Measurements from ENCODE around the gene IFNG-AS1.

IFNG-AS1 gene

DNA sequence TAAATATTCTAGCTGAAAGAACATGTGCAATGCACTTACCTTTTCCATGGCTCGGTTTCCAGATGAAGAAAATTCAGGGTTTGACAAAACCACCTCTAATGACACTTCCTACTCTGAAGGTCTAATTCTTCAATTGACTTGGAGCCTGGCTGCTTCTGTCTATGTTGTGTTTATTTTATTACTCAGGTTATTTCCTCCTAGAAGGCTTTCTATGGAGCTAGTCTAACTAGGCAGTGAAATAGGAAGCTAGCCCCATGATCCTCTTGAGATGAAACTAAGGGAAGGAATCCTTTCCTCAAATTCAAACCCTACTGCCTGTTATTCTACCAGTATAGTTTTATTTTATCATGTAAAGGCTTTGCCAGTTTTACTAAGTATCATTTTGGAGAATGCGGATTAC is 20.9 kb upstream of the IFNG-AS1 start:
- Histone ChIP-seq H3K4me3 (ENCODE audit: low read length in 2 of 2) (no peak overlapping the region), H3K9ac (ENCODE audit: low read length in 2 of 2) (no peak overlapping the region), H3K9me3 (ENCODE audit: control insufficient read depth in 2 of 2, low read length in 2 of 2) (no peaks in the 10 kb centered on the region), H3K36me3 (ENCODE audit: control insufficient read depth in 2 of 2, insufficient read depth in 2 of 2, low read length in 2 of 2) (no peaks in the 10 kb centered on the region), H3K27ac (ENCODE audit: low read length) (no peak overlapping the region), H3K4me1 (ENCODE audit: control insufficient read depth, insufficient read depth, low read length) (no peaks in the 10 kb centered on the region), H3K27me3 (ENCODE audit: control insufficient read depth in 1 of 2, insufficient read depth in 2 of 2, low read length in 2 of 2) (no peaks in the 10 kb centered on the region)

- H3K36me3 ChIP-seq (ENCODE audit: control insufficient read depth in 2 of 2, insufficient read depth in 2 of 2, low read length in 2 of 2): no peaks in the 10 kb centered on the region
- H3K27ac ChIP-seq (ENCODE audit: low read length): no peak overlapping the region
- no peak overlapping the region for H3K9ac ChIP-seq (ENCODE audit: low read length in 2 of 2)
- H3K9me3 ChIP-seq (ENCODE audit: control insufficient read depth in 2 of 2, low read length in 2 of 2): no peaks in the 10 kb centered on the region
- no peaks in the 10 kb centered on the region for H3K4me1 ChIP-seq (ENCODE audit: control insufficient read depth, insufficient read depth, low read length)
- no peaks in the 10 kb centered on the region for H3K27me3 ChIP-seq (ENCODE audit: control insufficient read depth in 1 of 2, insufficient read depth in 2 of 2, low read length in 2 of 2)
- H3K4me3 ChIP-seq (ENCODE audit: low read length in 2 of 2): no peak overlapping the region
Observed at GRCh38 chr12:67968725-67969124, 20.5 kb upstream of the IFNG-AS1 start.

DNA sequence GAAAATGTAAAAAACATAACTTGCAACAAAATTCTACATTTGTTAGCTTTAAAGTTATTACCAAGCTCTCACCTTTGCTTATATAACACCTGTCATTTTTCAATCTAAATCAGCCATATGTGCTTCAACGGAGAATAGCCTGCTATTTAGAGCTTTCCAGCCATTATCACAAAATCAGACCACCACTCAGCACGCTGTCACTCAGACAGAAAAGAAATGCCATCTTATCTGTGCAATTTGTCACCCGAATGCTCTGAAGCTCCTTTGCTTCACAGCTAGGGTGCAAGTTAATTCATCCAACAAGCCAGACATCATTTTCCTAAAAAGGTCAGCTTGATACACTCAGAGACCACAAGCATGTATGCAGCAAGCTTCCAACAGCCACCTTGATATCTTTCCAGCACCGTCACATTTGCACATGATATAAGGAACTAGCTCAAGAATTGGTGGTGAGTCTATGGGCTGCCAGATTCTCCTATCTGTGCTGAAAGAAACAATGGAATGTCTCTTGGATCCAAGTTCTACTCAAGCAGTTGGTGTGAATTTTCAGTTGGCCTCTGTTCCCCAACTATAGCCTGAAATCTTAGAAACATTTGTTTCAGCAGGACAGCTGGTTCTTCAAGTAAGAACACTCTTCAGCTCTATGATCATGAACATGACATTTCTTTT is 20.0 kb upstream of the IFNG-AS1 start:
- no peak overlapping the region for H3K4me3 ChIP-seq (ENCODE audit: low read length in 2 of 2)
- H3K9ac ChIP-seq (ENCODE audit: low read length in 2 of 2): no peak overlapping the region
- H3K36me3 ChIP-seq (ENCODE audit: control insufficient read depth in 2 of 2, insufficient read depth in 2 of 2, low read length in 2 of 2): no peaks in the 10 kb centered on the region
- no peaks in the 10 kb centered on the region for H3K4me1 ChIP-seq (ENCODE audit: control insufficient read depth, insufficient read depth, low read length)
- no peaks in the 10 kb centered on the region for H3K27me3 ChIP-seq (ENCODE audit: control insufficient read depth in 1 of 2, insufficient read depth in 2 of 2, low read length in 2 of 2)
- H3K9me3 ChIP-seq (ENCODE audit: control insufficient read depth in 2 of 2, low read length in 2 of 2): no peaks in the 10 kb centered on the region
- H3K27ac ChIP-seq (ENCODE audit: low read length): no peak overlapping the region

GRCh38 chr12:67977668-67978067 is 11.6 kb upstream of the IFNG-AS1 start:
- no peaks in the 10 kb centered on the region for H3K4me1 ChIP-seq (ENCODE audit: control insufficient read depth, insufficient read depth, low read length)
- no peak overlapping the region for H3K9ac ChIP-seq (ENCODE audit: low read length in 2 of 2)
- H3K4me3 ChIP-seq (ENCODE audit: low read length in 2 of 2): no peak overlapping the region
- no peaks in the 10 kb centered on the region for H3K36me3 ChIP-seq (ENCODE audit: control insufficient read depth in 2 of 2, insufficient read depth in 2 of 2, low read length in 2 of 2)
- no peak overlapping the region for H3K27ac ChIP-seq (ENCODE audit: low read length)
- no peaks in the 10 kb centered on the region for H3K9me3 ChIP-seq (ENCODE audit: control insufficient read depth in 2 of 2, low read length in 2 of 2)
- H3K27me3 ChIP-seq (ENCODE audit: control insufficient read depth in 1 of 2, insufficient read depth in 2 of 2, low read length in 2 of 2): no peaks in the 10 kb centered on the region

DNA sequence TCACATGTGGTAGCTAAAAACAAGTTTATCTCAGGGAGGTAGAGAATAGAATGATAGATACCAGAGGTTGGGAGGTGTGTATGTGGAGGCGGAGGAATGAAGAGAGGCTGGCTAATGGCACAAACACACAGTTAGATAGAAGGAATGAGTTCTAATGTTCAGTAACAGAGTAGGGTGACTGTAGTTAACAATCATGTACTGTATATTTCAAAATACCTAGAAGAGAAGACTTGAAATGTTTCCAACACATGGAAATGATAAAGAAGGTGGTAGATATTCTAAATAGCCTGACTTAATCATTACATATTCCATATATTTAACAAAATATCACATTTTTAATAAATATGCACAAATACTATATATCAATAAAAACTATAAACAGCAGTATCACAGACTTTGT is 8.9 kb upstream of the IFNG-AS1 start:
- Histone ChIP-seq H3K4me1 (ENCODE audit: control insufficient read depth, insufficient read depth, low read length) (no peaks in the 10 kb centered on the region), H3K9me3 (ENCODE audit: control insufficient read depth in 2 of 2, low read length in 2 of 2) (no peaks in the 10 kb centered on the region), H3K36me3 (ENCODE audit: control insufficient read depth in 2 of 2, insufficient read depth in 2 of 2, low read length in 2 of 2) (no peaks in the 10 kb centered on the region), H3K27me3 (ENCODE audit: control insufficient read depth in 1 of 2, insufficient read depth in 2 of 2, low read length in 2 of 2) (no peaks in the 10 kb centered on the region), H3K27ac (ENCODE audit: low read length) (no peak overlapping the region), H3K9ac (ENCODE audit: low read length in 2 of 2) (no peak overlapping the region), H3K4me3 (ENCODE audit: low read length in 2 of 2) (no peak overlapping the region)

- Histone ChIP-seq H3K9me3 (ENCODE audit: control insufficient read depth in 2 of 2, low read length in 2 of 2) (no peaks in the 10 kb centered on the region), H3K27me3 (ENCODE audit: control insufficient read depth in 1 of 2, insufficient read depth in 2 of 2, low read length in 2 of 2) (no peaks in the 10 kb centered on the region), H3K27ac (ENCODE audit: low read length) (no peak overlapping the region), H3K4me1 (ENCODE audit: control insufficient read depth, insufficient read depth, low read length) (no peaks in the 10 kb centered on the region), H3K36me3 (ENCODE audit: control insufficient read depth in 2 of 2, insufficient read depth in 2 of 2, low read length in 2 of 2) (no peaks in the 10 kb centered on the region), H3K9ac (ENCODE audit: low read length in 2 of 2) (no peak overlapping the region), H3K4me3 (ENCODE audit: low read length in 2 of 2) (no peak overlapping the region)
Observed at GRCh38 chr12:67981287-67982162, 7.7 kb upstream of the IFNG-AS1 start.

DNA sequence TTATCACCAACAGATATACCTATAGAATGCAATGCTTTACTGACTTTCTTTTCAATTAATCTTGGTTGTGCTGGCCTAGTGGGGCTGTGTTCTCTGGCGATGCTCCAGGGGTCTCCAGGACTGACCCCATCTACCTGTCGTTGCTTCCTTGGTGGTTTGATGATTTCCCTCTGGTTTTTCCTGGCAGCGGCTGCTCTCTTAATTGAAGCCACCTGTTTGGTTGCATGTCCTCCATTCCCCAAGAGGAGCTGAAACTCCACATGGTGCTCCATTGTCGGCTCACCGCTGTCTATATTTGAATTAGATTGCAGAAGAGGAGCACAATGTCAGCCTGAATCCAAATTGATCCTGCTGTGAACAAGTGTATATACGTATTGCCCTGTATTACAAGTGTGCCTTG is 7.1 kb upstream of the IFNG-AS1 start:
- Histone ChIP-seq H3K27ac (ENCODE audit: low read length) (no peak overlapping the region), H3K36me3 (ENCODE audit: control insufficient read depth in 2 of 2, insufficient read depth in 2 of 2, low read length in 2 of 2) (no peaks in the 10 kb centered on the region), H3K9ac (ENCODE audit: low read length in 2 of 2) (no peak overlapping the region), H3K4me3 (ENCODE audit: low read length in 2 of 2) (no peak overlapping the region), H3K27me3 (ENCODE audit: control insufficient read depth in 1 of 2, insufficient read depth in 2 of 2, low read length in 2 of 2) (no peaks in the 10 kb centered on the region), H3K9me3 (ENCODE audit: control insufficient read depth in 2 of 2, low read length in 2 of 2) (no peaks in the 10 kb centered on the region), H3K4me1 (ENCODE audit: control insufficient read depth, insufficient read depth, low read length) (no peaks in the 10 kb centered on the region)

GRCh38 chr12:67986632-67987031 is 2.6 kb upstream of the IFNG-AS1 start:
- Histone ChIP-seq H3K4me3 (ENCODE audit: low read length in 2 of 2) (no peak overlapping the region), H3K9me3 (ENCODE audit: control insufficient read depth in 2 of 2, low read length in 2 of 2) (no peaks in the 10 kb centered on the region), H3K36me3 (ENCODE audit: control insufficient read depth in 2 of 2, insufficient read depth in 2 of 2, low read length in 2 of 2) (no peaks in the 10 kb centered on the region), H3K9ac (ENCODE audit: low read length in 2 of 2) (no peak overlapping the region), H3K27me3 (ENCODE audit: control insufficient read depth in 1 of 2, insufficient read depth in 2 of 2, low read length in 2 of 2) (no peaks in the 10 kb centered on the region), H3K27ac (ENCODE audit: low read length) (no peak overlapping the region), H3K4me1 (ENCODE audit: control insufficient read depth, insufficient read depth, low read length) (peaks cover 2% of the 10 kb centered on the region)

- Histone ChIP-seq H3K27ac (ENCODE audit: low read length) (no peak overlapping the region), H3K4me1 (ENCODE audit: control insufficient read depth, insufficient read depth, low read length) (peaks cover 2% of the 10 kb centered on the region), H3K9me3 (ENCODE audit: control insufficient read depth in 2 of 2, low read length in 2 of 2) (no peaks in the 10 kb centered on the region), H3K36me3 (ENCODE audit: control insufficient read depth in 2 of 2, insufficient read depth in 2 of 2, low read length in 2 of 2) (no peaks in the 10 kb centered on the region), H3K27me3 (ENCODE audit: control insufficient read depth in 1 of 2, insufficient read depth in 2 of 2, low read length in 2 of 2) (no peaks in the 10 kb centered on the region), H3K4me3 (ENCODE audit: low read length in 2 of 2) (no peak overlapping the region), H3K9ac (ENCODE audit: low read length in 2 of 2) (no peak overlapping the region)
Observed at GRCh38 chr12:67988601-67989021, 636 bp upstream of the IFNG-AS1 start.

DNA sequence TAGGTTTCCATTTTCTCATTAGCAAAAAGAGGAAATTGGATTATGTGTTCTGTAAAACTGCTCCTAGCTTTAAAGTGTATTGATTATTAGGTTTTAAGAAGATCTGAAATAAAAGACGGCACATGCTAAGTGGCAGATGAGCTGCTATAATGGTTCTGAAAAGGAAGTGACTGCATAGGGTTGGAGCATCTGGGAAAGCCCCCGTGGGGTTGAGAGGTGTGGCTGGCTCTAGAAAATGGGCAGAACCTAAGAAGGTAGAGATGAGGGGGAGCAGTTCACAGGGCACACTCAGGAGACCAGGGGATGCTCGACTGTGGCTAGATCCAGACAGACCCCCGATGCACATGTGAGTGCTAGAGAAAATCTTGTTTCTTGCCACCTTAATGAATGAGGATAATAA is 1.9 kb downstream of the IFNG-AS1 start:
- Histone ChIP-seq H3K9me3 (ENCODE audit: control insufficient read depth in 2 of 2, low read length in 2 of 2) (no peaks in the 10 kb centered on the region), H3K4me1 (ENCODE audit: control insufficient read depth, insufficient read depth, low read length) (peaks cover 2% of the 10 kb centered on the region), H3K27me3 (ENCODE audit: control insufficient read depth in 1 of 2, insufficient read depth in 2 of 2, low read length in 2 of 2) (no peaks in the 10 kb centered on the region), H3K9ac (ENCODE audit: low read length in 2 of 2) (no peak overlapping the region), H3K4me3 (ENCODE audit: low read length in 2 of 2) (no peak overlapping the region), H3K36me3 (ENCODE audit: control insufficient read depth in 2 of 2, insufficient read depth in 2 of 2, low read length in 2 of 2) (no peaks in the 10 kb centered on the region), H3K27ac (ENCODE audit: low read length) (no peak overlapping the region)

GRCh38 chr12:67993143-67993542 is 3.9 kb downstream of the IFNG-AS1 start:
- H3K4me3 ChIP-seq (ENCODE audit: low read length in 2 of 2): no peak overlapping the region
- no peak overlapping the region for H3K9ac ChIP-seq (ENCODE audit: low read length in 2 of 2)
- no peaks in the 10 kb centered on the region for H3K27me3 ChIP-seq (ENCODE audit: control insufficient read depth in 1 of 2, insufficient read depth in 2 of 2, low read length in 2 of 2)
- no peaks in the 10 kb centered on the region for H3K9me3 ChIP-seq (ENCODE audit: control insufficient read depth in 2 of 2, low read length in 2 of 2)
- no peak overlapping the region for H3K27ac ChIP-seq (ENCODE audit: low read length)
- H3K4me1 ChIP-seq (ENCODE audit: control insufficient read depth, insufficient read depth, low read length): peaks cover 2% of the 10 kb centered on the region
- H3K36me3 ChIP-seq (ENCODE audit: control insufficient read depth in 2 of 2, insufficient read depth in 2 of 2, low read length in 2 of 2): no peaks in the 10 kb centered on the region
